ENCODE results near the gene BZW2. TPM values are rescaled to one million over a fixed set of nuclear protein-coding genes. Genes with fewer than 3 reads are reported as not detected.

The BZW2 gene
- total and polyA plus RNA-seq, 2 experiments from 2014 or later, result 54.1 to 60.9 TPM

GRCh38 chr7:16718111-16718656 lies 72.2 kb downstream of the BZW2 start:
- Histone ChIP-seq H3K27me3 (replicated peaks; ENCODE audit: insufficient read depth) (no peaks in the 10 kb centered on the region), H3K9me2 (ENCODE audit: insufficient read depth) (no peaks in the 10 kb centered on the region), H4K20me1 (ENCODE audit: insufficient read depth) (no peaks in the 10 kb centered on the region), H3K27ac (no peak overlapping the region), H3K4me1 (ENCODE audit: insufficient read depth) (peaks cover under 1% of the 10 kb centered on the region), H3K9me3 (ENCODE audit: low read depth) (no peaks in the 10 kb centered on the region), H3K4me3 (no peak overlapping the region), H3K9ac (no peak overlapping the region), H2AFZ (no peak overlapping the region), H3K36me3 (ENCODE audit: low read depth) (no peaks in the 10 kb centered on the region), H3K79me2 (ENCODE audit: insufficient read depth) (no peaks in the 10 kb centered on the region), H3K4me2 (ENCODE audit: unreplicated experiment) (no peak overlapping the region), H3F3A (ENCODE audit: insufficient read depth) (peaks cover 1% of the 10 kb centered on the region)
- DNase-seq, result no peak
- in situ Hi-C loops (cut with MboI), result no loop called here
- no peak for TF ChIP-seq EZH2 (IDR thresholded peaks at IDR 0.05; ENCODE audit: insufficient read depth, poor library complexity, severe bottlenecking)
- no peak for TF ChIP-seq EZH2phosphoT487 (IDR thresholded peaks at IDR 0.05; ENCODE audit: insufficient read depth, low read depth)
- 92 to 95% methylated on average over 3 of the region's 3 CpGs for WGBS, 2 experiments (ENCODE audit: low coverage in 1 of 2, low lambda C conversion rate in 2 of 2, missing lambda C conversion rate in 2 of 2)

- WGBS, 2 experiments (ENCODE audit: low coverage in 1 of 2, low lambda C conversion rate in 2 of 2, missing lambda C conversion rate in 2 of 2), result 90 to 95% methylated on average over 1 of the region's 1 CpG
Measured at GRCh38 chr7:16719699-16720098, 73.7 kb downstream of the BZW2 start.

GRCh38 chr7:16721541-16721940 lies 75.6 kb downstream of the BZW2 start:
- in situ Hi-C loops (cut with MboI), result no loop called here
- WGBS, 2 experiments (ENCODE audit: low coverage in 1 of 2, low lambda C conversion rate in 2 of 2, missing lambda C conversion rate in 2 of 2), result 51 to 52% methylated on average over 4 of the region's 4 CpGs
- no peak for DNase-seq

More at GRCh38 chr7:16719699-16720098, 73.7 kb downstream of the BZW2 start:
- H3F3A ChIP-seq (ENCODE audit: insufficient read depth), result no peaks in the 10 kb centered on the region; the same call in 1 of the 2 replicates
- no peak overlapping the region for H2AFZ ChIP-seq
- in situ Hi-C loops (cut with MboI), result no loop called here
- H3K9me3 ChIP-seq (ENCODE audit: low read depth), result no peaks in the 10 kb centered on the region
- no peak overlapping the region for H3K4me2 ChIP-seq (ENCODE audit: unreplicated experiment)
- peak; percentile 52 for DNase-seq
- H3K9me2 ChIP-seq (ENCODE audit: insufficient read depth), result no peaks in the 10 kb centered on the region
- H4K20me1 ChIP-seq (ENCODE audit: insufficient read depth), result no peaks in the 10 kb centered on the region
- H3K9ac ChIP-seq, result no peak overlapping the region
- TF ChIP-seq EZH2phosphoT487 (IDR thresholded peaks at IDR 0.05; ENCODE audit: insufficient read depth, low read depth) (no peak), EZH2 (IDR thresholded peaks at IDR 0.05; ENCODE audit: insufficient read depth, poor library complexity, severe bottlenecking) (no peak)
- H3K27me3 ChIP-seq (replicated peaks; ENCODE audit: insufficient read depth), result no peaks in the 10 kb centered on the region
- no peaks in the 10 kb centered on the region for H3K4me1 ChIP-seq (ENCODE audit: insufficient read depth)
- H3K4me3 ChIP-seq, result no peak overlapping the region
- H3K27ac ChIP-seq, result no peak overlapping the region
- no peaks in the 10 kb centered on the region for H3K36me3 ChIP-seq (ENCODE audit: low read depth)
- no peaks in the 10 kb centered on the region for H3K79me2 ChIP-seq (ENCODE audit: insufficient read depth)

GRCh38 chr7:16724344-16724743 lies 78.4 kb downstream of the BZW2 start:
- Histone ChIP-seq H3F3A (ENCODE audit: insufficient read depth) (no peaks in the 10 kb centered on the region), H3K9me3 (ENCODE audit: low read depth) (no peaks in the 10 kb centered on the region), H3K9ac (no peak overlapping the region), H3K79me2 (ENCODE audit: insufficient read depth) (no peaks in the 10 kb centered on the region), H3K4me2 (ENCODE audit: unreplicated experiment) (no peak overlapping the region), H3K27ac (no peak overlapping the region), H4K20me1 (ENCODE audit: insufficient read depth) (no peaks in the 10 kb centered on the region), H3K9me2 (ENCODE audit: insufficient read depth) (no peaks in the 10 kb centered on the region), H2AFZ (no peak overlapping the region), H3K4me1 (ENCODE audit: insufficient read depth) (no peaks in the 10 kb centered on the region), H3K4me3 (no peak overlapping the region), H3K36me3 (ENCODE audit: low read depth) (no peaks in the 10 kb centered on the region), H3K27me3 (replicated peaks; ENCODE audit: insufficient read depth) (no peaks in the 10 kb centered on the region)
- DNase-seq, result no peak
- TF ChIP-seq EZH2phosphoT487 (IDR thresholded peaks at IDR 0.05; ENCODE audit: insufficient read depth, low read depth) (no peak), EZH2 (IDR thresholded peaks at IDR 0.05; ENCODE audit: insufficient read depth, poor library complexity, severe bottlenecking) (no peak)
- in situ Hi-C loops (cut with MboI), result no loop called here
- 100% methylated on average over 1 of the region's 1 CpG for WGBS, 2 experiments (ENCODE audit: low coverage in 1 of 2, low lambda C conversion rate in 2 of 2, missing lambda C conversion rate in 2 of 2)

More at GRCh38 chr7:16721541-16721940, 75.6 kb downstream of the BZW2 start:
- H3K9me2 ChIP-seq (ENCODE audit: insufficient read depth), result no peaks in the 10 kb centered on the region
- no peak overlapping the region for H3K9ac ChIP-seq
- H3K79me2 ChIP-seq (ENCODE audit: insufficient read depth), result no peaks in the 10 kb centered on the region
- no peak overlapping the region for H2AFZ ChIP-seq
- no peak overlapping the region for H3K4me3 ChIP-seq
- no peaks in the 10 kb centered on the region for H3K36me3 ChIP-seq (ENCODE audit: low read depth)
- H4K20me1 ChIP-seq (ENCODE audit: insufficient read depth), result no peaks in the 10 kb centered on the region
- H3F3A ChIP-seq (ENCODE audit: insufficient read depth), result no peaks in the 10 kb centered on the region
- H3K27me3 ChIP-seq (replicated peaks; ENCODE audit: insufficient read depth), result no peaks in the 10 kb centered on the region
- no peak overlapping the region for H3K4me2 ChIP-seq (ENCODE audit: unreplicated experiment)
- no peak for TF ChIP-seq EZH2phosphoT487 (IDR thresholded peaks at IDR 0.05; ENCODE audit: insufficient read depth, low read depth)
- no peak for TF ChIP-seq EZH2 (IDR thresholded peaks at IDR 0.05; ENCODE audit: insufficient read depth, poor library complexity, severe bottlenecking)
- H3K27ac ChIP-seq, result no peak overlapping the region
- no peaks in the 10 kb centered on the region for H3K4me1 ChIP-seq (ENCODE audit: insufficient read depth)
- no peaks in the 10 kb centered on the region for H3K9me3 ChIP-seq (ENCODE audit: low read depth)
